GM12874 (cell line): ENCODE measurements around the gene HARBI1.

Experiments
- CTCF ChIP-seq: IDR thresholded peaks from 2 replicates; pipeline ENCODE4 v1.5.1; 2011; ENCODE audit warnings: low read depth, mild to moderate bottlenecking, control low read depth, low read length, moderate library complexity; ENCODE audit not compliant: insufficient read depth

HARBI1 gene

GRCh38 chr11:46577058-46577457 is 40.0 kb downstream of the HARBI1 start:
- TF ChIP-seq CTCF = no peak

GRCh38 chr11:46574656-46575055 is 42.4 kb downstream of the HARBI1 start:
- TF ChIP-seq CTCF = no peak

- no peak for TF ChIP-seq CTCF
Measured at GRCh38 chr11:46570790-46571398, 46.1 kb downstream of the HARBI1 start.

GRCh38 chr11:46565232-46565840 is 51.7 kb downstream of the HARBI1 start:
- TF ChIP-seq CTCF = no peak

- TF ChIP-seq CTCF = no peak
Measured at GRCh38 chr11:46564459-46564858, 52.6 kb downstream of the HARBI1 start.

- TF ChIP-seq CTCF = no peak
Measured at GRCh38 chr11:46562527-46562926, 54.5 kb downstream of the HARBI1 start.

GRCh38 chr11:46560300-46560991 is 56.6 kb downstream of the HARBI1 start:
- no peak for TF ChIP-seq CTCF
